Neural cell (in vitro differentiated cells): ENCODE data around the gene ST6GALNAC2. TPM values are rescaled to one million over a fixed set of nuclear protein-coding genes. Genes with fewer than 3 reads are reported as not detected.

Experiments
- H2AFZ ChIP-seq: fragments of 200-600, 300-800 bp; sonication (generic), shearing (Covaris generic); 2 replicates; pipeline ENCODE4 v1.6.0; 2014; ENCODE audit warnings: low read depth, mild to moderate bottlenecking, antibody characterized with exemption, low read length, moderate library complexity
- H3F3A ChIP-seq: fragments of 200-600 bp; shearing (Covaris generic); 2 replicates; pipeline ENCODE4 v1.6.1; 2016; ENCODE audit warnings: mild to moderate bottlenecking, moderate library complexity, mixed read lengths, antibody characterized with exemption, low read length; ENCODE audit not compliant: insufficient read depth, poor library complexity, severe bottlenecking
- H3K27ac ChIP-seq: fragments of 200-600, 300-800 bp; sonication (generic), shearing (Covaris generic); 2 replicates; pipeline ENCODE4 v1.5.1; 2014; ENCODE audit warnings: mild to moderate bottlenecking, low read length, moderate library complexity
- H3K27me3 ChIP-seq: fragments of 300-800, 200-600 bp; sonication (generic), shearing (Covaris generic); 2 replicates; pipeline ENCODE4 v1.6.0; 2014; ENCODE audit warnings: mild to moderate bottlenecking, low read depth, low read length, moderate library complexity; ENCODE audit not compliant: insufficient read depth
- H3K36me3 ChIP-seq: fragments of 300-800, 200-600 bp; sonication (generic), shearing (Covaris generic); 2 replicates; pipeline ENCODE4 v1.5.1; 2014; ENCODE audit warnings: mild to moderate bottlenecking, antibody characterized with exemption, low read length, moderate library complexity; ENCODE audit not compliant: insufficient read depth
- H3K4me2 ChIP-seq: fragments of 300-800, 200-600 bp; sonication (generic), shearing (Covaris generic); 2 replicates; pipeline ENCODE4 v1.6.0; 2014; ENCODE audit warnings: mild to moderate bottlenecking, low read length
- H3K4me3 ChIP-seq: fragments of 300-800, 200-600 bp; sonication (generic), shearing (Covaris generic); 2 replicates; pipeline ENCODE4 v1.5.1; 2014; ENCODE audit warnings: mild to moderate bottlenecking, low read length, moderate library complexity
- H3K79me2 ChIP-seq: fragments of 200-600 bp; shearing (Covaris generic); replicated peaks from 2 replicates; pipeline ENCODE4 v1.6.0; 2014; ENCODE audit warnings: mild to moderate bottlenecking, low read length, moderate library complexity; ENCODE audit not compliant: insufficient read depth
- H3K9ac ChIP-seq: fragments of 300-800, 200-600 bp; sonication (generic), shearing (Covaris generic); 2 replicates; pipeline ENCODE4 v1.6.1; 2016; ENCODE audit warnings: mild to moderate bottlenecking, low read length, mixed read lengths
- H3K9me2 ChIP-seq: fragments of 200-600 bp; shearing (Covaris generic); 2 replicates; pipeline ENCODE4 v1.6.1; 2016; ENCODE audit warnings: mild to moderate bottlenecking, low read length, mixed read lengths; ENCODE audit not compliant: insufficient read depth
- H3K9me3 ChIP-seq: fragments of 200-600, 300-800 bp; sonication (generic), shearing (Covaris generic); 2 replicates; pipeline ENCODE4 v1.6.1; 2016; ENCODE audit warnings: mild to moderate bottlenecking, mixed run types, low read length, moderate library complexity, mixed read lengths
- H4K20me1 ChIP-seq: fragments of 200-600 bp; shearing (Covaris generic); 2 replicates; pipeline ENCODE4 v1.6.1; 2016; ENCODE audit warnings: mild to moderate bottlenecking, mixed run types; ENCODE audit not compliant: insufficient read depth
- EP300 ChIP-seq: fragments of 450-650 bp; conservative IDR thresholded peaks from 2 replicates; pipeline ENCODE4 v1.6.1; 2014; ENCODE audit warnings: antibody characterized with exemption, mild to moderate bottlenecking, moderate library complexity; ENCODE audit not compliant: poor library complexity, severe bottlenecking
- EZH2 ChIP-seq: fragments of 200-600, 300-800 bp; shearing (Covaris generic), sonication (generic); IDR thresholded peaks from 2 replicates; pipeline ENCODE4 v1.6.1; 2014; ENCODE audit warnings: antibody characterized with exemption, low read length, borderline replicate concordance, mild to moderate bottlenecking; ENCODE audit not compliant: insufficient read depth, poor library complexity, severe bottlenecking
- MXI1 ChIP-seq: fragments of 450-650 bp; conservative IDR thresholded peaks from 2 replicates; pipeline ENCODE4 v1.6.1; 2014; ENCODE audit warnings: antibody characterized with exemption, mild to moderate bottlenecking; ENCODE audit not compliant: poor library complexity, severe bottlenecking
- POLR2AphosphoS5 ChIP-seq: IDR thresholded peaks from 2 replicates; pipeline ENCODE4 v1.6.1; 2012
- RAD21 ChIP-seq: fragments of 450-650 bp; conservative IDR thresholded peaks from 2 replicates; pipeline ENCODE4 v1.6.1; 2014; ENCODE audit warnings: antibody characterized with exemption, mild to moderate bottlenecking, moderate library complexity
- SMC3 ChIP-seq: fragments of 450-650 bp; conservative IDR thresholded peaks from 2 replicates; pipeline ENCODE4 v1.6.1; 2014; ENCODE audit warnings: antibody characterized with exemption, mild to moderate bottlenecking, moderate library complexity; ENCODE audit not compliant: poor library complexity
- TAF1 ChIP-seq: IDR thresholded peaks from 2 replicates; pipeline ENCODE4 v1.6.1; 2012; ENCODE audit warnings: low read depth
- polyA plus RNA-seq: library from polyadenylated mRNA; depleted of rRNA; stranded (reverse); fragments of >200 nt; gene quantifications from 2 replicates; pipeline ENCODE4 v1.2.3, GENCODE V29; 2014
- TF ChIP-seq, protein P1 (sequence below): IDR thresholded peaks from 2 replicates; pipeline ENCODE4 v1.6.1; 2012; ENCODE audit warnings: borderline replicate concordance
- TF ChIP-seq, protein P2 (sequence below): fragments of 450-650 bp; IDR thresholded peaks from 2 replicates; pipeline ENCODE4 v1.5.1; 2014; ENCODE audit warnings: antibody characterized with exemption, mild to moderate bottlenecking, moderate library complexity; ENCODE audit not compliant: poor library complexity, severe bottlenecking

ST6GALNAC2 gene
- polyA plus RNA-seq, 1 donor from 2014 or later, result not detected

- no peaks in the 10 kb centered on the region for H3K9me3 ChIP-seq
- H3K4me2 ChIP-seq, result no peak overlapping the region
- H4K20me1 ChIP-seq, result no peaks in the 10 kb centered on the region
- no peaks in the 10 kb centered on the region for H3K9me2 ChIP-seq
- H3K27me3 ChIP-seq, result no peaks in the 10 kb centered on the region
- H3K36me3 ChIP-seq, result no peaks in the 10 kb centered on the region
- H3F3A ChIP-seq, result no peaks in the 10 kb centered on the region
- no peak overlapping the region for H3K4me3 ChIP-seq
- H3K79me2 ChIP-seq, result no peaks in the 10 kb centered on the region
- TF ChIP-seq EZH2 (no peak), POLR2AphosphoS5 (no peak), TAF1 (no peak), MXI1 (no peak), RAD21 (no peak), EP300 (no peak), SMC3 (no peak)
- TF ChIP-seq, protein P1, sequence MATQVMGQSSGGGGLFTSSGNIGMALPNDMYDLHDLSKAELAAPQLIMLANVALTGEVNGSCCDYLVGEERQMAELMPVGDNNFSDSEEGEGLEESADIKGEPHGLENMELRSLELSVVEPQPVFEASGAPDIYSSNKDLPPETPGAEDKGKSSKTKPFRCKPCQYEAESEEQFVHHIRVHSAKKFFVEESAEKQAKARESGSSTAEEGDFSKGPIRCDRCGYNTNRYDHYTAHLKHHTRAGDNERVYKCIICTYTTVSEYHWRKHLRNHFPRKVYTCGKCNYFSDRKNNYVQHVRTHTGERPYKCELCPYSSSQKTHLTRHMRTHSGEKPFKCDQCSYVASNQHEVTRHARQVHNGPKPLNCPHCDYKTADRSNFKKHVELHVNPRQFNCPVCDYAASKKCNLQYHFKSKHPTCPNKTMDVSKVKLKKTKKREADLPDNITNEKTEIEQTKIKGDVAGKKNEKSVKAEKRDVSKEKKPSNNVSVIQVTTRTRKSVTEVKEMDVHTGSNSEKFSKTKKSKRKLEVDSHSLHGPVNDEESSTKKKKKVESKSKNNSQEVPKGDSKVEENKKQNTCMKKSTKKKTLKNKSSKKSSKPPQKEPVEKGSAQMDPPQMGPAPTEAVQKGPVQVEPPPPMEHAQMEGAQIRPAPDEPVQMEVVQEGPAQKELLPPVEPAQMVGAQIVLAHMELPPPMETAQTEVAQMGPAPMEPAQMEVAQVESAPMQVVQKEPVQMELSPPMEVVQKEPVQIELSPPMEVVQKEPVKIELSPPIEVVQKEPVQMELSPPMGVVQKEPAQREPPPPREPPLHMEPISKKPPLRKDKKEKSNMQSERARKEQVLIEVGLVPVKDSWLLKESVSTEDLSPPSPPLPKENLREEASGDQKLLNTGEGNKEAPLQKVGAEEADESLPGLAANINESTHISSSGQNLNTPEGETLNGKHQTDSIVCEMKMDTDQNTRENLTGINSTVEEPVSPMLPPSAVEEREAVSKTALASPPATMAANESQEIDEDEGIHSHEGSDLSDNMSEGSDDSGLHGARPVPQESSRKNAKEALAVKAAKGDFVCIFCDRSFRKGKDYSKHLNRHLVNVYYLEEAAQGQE, result no peak
- TF ChIP-seq, protein P2, sequence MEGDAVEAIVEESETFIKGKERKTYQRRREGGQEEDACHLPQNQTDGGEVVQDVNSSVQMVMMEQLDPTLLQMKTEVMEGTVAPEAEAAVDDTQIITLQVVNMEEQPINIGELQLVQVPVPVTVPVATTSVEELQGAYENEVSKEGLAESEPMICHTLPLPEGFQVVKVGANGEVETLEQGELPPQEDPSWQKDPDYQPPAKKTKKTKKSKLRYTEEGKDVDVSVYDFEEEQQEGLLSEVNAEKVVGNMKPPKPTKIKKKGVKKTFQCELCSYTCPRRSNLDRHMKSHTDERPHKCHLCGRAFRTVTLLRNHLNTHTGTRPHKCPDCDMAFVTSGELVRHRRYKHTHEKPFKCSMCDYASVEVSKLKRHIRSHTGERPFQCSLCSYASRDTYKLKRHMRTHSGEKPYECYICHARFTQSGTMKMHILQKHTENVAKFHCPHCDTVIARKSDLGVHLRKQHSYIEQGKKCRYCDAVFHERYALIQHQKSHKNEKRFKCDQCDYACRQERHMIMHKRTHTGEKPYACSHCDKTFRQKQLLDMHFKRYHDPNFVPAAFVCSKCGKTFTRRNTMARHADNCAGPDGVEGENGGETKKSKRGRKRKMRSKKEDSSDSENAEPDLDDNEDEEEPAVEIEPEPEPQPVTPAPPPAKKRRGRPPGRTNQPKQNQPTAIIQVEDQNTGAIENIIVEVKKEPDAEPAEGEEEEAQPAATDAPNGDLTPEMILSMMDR, result no peak
- H2AFZ ChIP-seq, result no peak overlapping the region
- no peak overlapping the region for H3K27ac ChIP-seq
- no peak overlapping the region for H3K9ac ChIP-seq
These were observed 9.0 kb upstream of the ST6GALNAC2 start for GRCh38 chr17:76594690-76595089.

GRCh38 chr17:76593959-76594358, 8.3 kb upstream of the ST6GALNAC2 start:
- Histone ChIP-seq H3K4me2 (no peak overlapping the region), H3K9ac (no peak overlapping the region), H3K4me3 (no peak overlapping the region), H3K27me3 (no peaks in the 10 kb centered on the region), H3K79me2 (no peaks in the 10 kb centered on the region), H3F3A (no peaks in the 10 kb centered on the region), H4K20me1 (no peaks in the 10 kb centered on the region), H3K9me3 (no peaks in the 10 kb centered on the region), H3K9me2 (no peaks in the 10 kb centered on the region), H3K36me3 (no peaks in the 10 kb centered on the region), H2AFZ (no peak overlapping the region), H3K27ac (no peak overlapping the region)
- no peak for TF ChIP-seq POLR2AphosphoS5
- no peak for TF ChIP-seq EZH2
- no peak for TF ChIP-seq TAF1
- TF ChIP-seq, protein P1, result no peak
- TF ChIP-seq RAD21, result no peak
- no peak for TF ChIP-seq SMC3
- TF ChIP-seq, protein P2, result no peak
- no peak for TF ChIP-seq MXI1
- no peak for TF ChIP-seq EP300
